Stimulated activated CD8-positive, alpha-beta memory T cell treated with anti-CD3 and anti-CD28 coated beads, Interleukin-7, amount 100 ng/mL, for 48 hours (primary cell): ENCODE results near the gene KLK3.

ENCODE experiments used
- DNase-seq, 2 donors: peaks; one replicate each; pipeline ENCODE4 v3.0.0-alpha.2; 2020; ENCODE audit warnings: low read depth in 1 of 2; ENCODE audit errors: extremely low read depth in 1 of 2

The KLK3 gene

GRCh38 chr19:50830266-50831025 is 24.3 kb upstream of the KLK3 start:
- no peak for DNase-seq

GRCh38 chr19:50831026-50831396 is 23.7 kb upstream of the KLK3 start:
- no peak for DNase-seq

GRCh38 chr19:50832666-50833065 is 22.0 kb upstream of the KLK3 start:
- DNase-seq: no peak

DNA sequence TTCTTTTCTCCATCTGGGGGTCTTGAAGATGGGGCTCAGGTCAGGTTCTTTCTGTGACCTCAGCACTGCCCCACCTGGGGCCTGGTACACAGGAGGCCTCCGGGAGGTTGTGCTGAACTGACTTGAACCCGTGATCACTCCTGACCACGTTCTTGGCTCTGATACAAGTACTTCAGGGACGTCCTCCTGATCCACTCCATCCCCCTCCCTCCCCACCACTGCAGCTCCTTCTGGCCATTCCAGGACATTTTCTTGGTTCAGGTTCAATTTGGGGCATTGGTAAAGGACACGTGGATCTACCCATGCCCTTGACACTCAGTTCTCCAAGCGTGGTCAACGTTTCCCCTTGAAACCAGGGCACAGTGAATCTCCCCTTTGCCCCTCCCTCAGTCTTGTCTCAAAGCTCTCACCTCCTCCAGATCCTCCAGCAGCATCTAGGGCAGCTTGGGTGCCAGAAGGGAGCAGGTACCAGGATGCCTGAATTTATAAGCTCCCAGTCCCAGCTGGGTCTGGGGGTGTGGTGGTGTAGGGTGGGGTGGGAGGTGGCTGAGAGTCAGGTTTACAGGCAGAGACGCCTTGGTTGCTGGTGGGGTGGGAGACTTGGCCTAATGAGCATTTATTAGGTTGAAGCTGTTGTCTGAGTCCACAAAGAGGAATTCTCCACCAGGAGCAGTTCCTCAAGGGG is 21.5 kb upstream of the KLK3 start, which contains the start of gene KLK15:
Gene KLK15, minus strand, starts transcription at position 458 of the 685 bp plus-strand sequence. CDS start 2,082 bp downstream, outside the sequence.
- no peak for DNase-seq

- no peak for DNase-seq
These were observed 20.9 kb upstream of the KLK3 start for GRCh38 chr19:50833802-50834167.

DNA sequence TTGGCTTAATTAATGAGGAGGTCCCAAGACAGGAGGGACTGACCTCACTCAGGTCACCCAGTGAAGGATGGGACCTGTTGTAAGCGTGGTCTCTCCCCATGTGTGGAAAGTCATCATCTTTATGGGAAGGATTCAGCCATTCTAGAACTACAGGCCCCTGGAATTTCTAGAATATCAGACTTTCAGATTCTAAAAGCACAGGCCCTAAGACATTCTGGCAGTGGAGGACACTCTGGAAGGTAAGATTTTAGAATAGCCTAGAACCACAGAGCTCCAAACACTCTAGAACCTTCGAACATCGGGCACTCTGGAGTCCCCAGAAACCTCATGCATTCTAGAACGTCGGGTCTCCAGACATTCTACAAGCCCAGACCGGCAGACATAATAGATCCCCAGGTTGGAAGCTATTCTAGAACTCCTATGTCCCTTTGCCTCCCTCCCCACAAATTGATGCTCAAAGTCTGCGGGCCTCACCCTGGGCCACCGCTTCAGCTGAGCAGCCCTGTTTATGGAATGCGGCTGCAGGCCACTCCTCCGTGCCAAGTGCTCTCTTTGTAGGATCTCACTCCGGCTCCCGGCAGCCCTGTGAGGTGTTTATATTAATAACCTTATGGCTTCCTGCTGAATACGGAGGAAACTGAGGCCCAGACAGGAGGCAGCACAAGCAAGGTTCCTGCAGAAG is 19.5 kb upstream of the KLK3 start:
- DNase-seq: no peak

DNA sequence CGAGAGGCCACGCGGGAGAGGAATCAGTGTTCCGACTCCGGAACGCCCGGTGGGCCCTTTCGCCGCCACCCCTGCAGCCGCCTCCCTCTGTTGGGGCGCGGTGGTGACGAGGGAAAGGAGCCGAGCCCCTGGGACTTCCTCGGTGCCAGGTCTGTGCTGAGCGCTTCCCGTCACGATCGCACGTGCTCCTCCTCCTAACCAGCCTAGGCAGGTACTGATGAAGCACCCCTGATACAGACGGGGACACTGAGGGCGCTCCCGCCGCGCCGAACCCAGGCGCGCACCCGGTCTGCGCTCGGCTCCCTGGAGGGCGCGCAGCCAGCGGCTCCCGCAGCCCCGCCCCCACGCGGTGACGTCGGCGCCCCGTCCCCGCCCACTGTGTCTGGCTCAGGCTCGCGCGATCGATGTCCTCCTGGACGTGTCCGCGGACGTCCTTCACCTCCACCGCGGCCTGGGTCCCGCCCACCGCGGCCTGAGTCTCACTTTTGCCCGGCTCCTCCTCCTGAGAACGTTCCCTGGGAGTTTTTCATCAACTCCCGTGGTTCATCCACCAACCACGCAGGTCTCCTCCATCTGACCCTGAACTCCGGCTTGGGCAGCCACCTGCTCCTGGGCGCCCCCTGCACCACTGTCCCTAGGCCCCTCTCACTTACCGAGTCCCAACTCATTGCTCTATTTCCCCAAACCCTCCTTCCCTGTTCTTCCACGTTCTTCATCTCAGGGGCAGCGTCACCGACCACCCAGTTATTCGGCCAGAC is 18.8 kb upstream of the KLK3 start:
- DNase-seq: peak; percentile 52 to 53

DNA sequence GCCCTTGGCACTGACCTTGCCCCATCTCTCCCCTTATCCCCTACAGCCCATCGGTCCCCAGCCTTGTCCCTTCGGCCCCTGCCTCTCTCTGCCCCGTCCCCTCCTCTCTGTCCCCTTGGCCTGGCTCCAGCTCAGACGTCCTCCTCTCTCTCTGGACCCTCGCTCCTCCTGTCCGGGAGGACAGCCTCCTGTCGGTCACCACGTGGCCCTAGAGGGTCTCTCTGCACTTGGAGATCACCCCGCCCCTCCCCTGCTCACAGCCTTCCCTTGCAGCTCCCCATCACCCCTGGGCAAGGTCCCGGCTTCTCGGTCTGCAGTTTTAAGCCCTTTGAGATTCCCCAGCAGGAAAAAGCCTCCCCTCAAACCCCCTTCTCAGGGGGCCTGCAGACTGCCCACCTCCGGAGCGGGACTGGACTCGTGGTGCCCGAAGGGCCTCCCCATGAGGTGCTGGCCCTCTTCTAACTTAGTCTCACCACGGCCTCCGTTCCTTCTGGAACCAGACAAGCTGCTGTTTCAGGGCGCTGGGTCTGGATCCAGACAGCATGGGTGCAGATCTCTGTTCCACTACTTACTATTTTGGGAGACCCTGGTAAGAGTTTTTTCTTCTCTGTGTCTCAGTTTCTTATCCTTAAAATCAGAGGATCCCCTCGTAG is 18.0 kb upstream of the KLK3 start:
- DNase-seq: no peak

DNA sequence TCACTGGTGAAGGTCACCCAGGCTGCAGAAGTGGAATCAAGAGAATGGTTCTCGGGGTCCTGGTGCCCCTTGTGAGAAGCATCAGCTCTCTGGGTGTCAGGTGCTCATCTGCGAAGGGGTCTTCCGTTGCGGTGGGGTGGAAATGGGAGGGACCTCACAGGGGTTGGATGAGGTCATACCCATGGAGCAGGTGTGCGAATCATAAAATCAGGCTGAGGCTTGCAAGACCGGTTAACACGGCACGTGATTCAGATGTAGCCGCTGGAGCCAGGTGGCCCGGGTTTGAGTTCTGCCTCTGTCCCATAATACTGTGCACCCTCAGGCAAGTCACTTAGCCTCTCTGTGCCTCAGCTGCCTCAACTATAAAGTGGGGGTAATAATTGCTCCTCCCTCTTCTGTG is 17.4 kb upstream of the KLK3 start:
- no peak for DNase-seq

DNA sequence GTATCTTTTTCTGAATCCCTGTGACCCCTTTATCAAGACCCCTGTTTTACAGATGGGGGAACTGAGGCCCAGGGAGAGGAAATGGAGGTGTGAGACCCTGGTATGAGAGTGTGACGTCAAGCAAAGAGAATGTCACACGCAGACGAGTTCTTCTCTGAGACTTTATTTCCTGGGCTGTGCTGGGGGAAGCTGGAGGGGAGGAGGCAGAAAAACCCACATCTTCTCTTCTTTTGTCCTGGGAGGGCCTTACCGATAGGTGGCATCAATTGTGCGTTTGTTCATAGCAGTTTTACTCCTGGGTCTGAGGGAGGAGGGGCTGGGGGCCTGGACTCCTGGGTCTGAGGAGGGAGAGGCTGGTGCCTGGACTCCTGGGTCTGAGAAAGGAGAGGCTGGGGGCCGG is 16.5 kb upstream of the KLK3 start:
- no peak for DNase-seq

DNA sequence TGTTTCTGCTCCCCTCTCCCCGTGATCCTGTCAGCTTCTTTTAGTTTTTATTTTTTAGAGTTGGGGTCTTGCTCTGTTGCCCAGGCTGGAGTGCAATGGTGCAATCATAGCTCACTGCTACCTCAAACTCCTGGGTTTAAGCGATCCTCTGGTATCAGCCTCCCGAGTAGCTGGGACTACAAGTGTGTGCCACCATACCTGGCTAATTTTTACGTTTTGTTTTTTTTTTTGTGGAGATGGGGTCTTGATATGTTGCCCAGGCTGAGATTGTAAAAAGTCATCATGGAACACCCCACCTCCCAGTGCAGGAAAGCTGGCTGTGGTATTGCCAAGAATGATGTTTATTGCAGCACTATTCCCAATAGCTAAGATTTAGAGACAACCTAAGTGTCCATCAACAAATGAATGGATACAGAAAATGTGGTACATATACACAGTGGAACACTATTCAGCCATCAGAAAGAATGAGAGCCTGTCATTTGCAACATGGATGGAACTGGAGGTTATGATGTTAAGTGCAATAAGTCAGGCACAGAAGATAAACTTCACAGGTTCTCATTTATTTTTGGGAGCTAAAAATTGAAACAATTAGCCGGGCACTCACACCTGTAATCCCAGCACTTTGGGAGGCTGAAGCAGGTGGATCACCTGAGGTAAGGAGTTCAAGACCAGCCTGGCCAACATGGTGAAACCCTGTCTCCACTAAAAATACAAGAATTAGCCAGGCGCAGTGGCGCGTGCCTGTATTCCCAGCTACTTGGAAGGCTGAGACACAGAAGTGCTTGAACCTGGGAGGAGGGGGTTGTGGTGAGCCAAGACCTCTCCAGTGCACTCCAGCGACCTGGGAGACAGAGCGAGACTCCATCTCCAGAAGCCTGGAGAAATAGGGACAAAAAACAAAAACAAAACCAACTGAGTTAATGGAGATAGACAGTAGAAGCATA is 14.7 kb upstream of the KLK3 start:
- DNase-seq: no peak

GRCh38 chr19:50842130-50842529 is 12.6 kb upstream of the KLK3 start:
- DNase-seq: no peak

- no peak for DNase-seq
These were observed 11.5 kb upstream of the KLK3 start for GRCh38 chr19:50843205-50843604.

DNA sequence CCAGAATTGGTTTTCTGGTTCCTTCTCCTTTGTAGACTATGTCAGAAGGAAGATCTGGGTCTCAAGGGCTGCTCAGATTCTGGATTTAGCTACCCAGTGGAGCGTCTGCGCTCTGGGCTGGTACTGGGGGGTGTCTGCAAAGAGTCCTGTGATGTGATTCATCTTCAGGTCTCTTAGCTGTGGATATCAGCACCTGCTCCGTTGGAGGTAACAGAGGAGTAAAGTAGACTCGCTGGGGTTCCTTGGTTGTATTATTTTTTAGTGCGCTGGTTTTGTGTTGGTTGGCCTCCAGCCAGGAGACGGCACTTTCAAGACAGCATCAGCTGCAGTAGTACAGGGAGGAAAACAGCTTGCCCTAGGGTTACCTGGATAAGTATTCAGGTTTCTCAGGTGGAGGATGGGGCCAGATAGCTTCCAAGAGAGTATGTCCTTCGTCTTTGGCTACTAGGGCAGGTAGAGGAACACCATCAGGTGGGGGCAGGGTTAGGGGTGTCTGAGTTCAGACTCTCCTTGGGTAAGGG is 11.0 kb upstream of the KLK3 start:
- DNase-seq: no peak

DNA sequence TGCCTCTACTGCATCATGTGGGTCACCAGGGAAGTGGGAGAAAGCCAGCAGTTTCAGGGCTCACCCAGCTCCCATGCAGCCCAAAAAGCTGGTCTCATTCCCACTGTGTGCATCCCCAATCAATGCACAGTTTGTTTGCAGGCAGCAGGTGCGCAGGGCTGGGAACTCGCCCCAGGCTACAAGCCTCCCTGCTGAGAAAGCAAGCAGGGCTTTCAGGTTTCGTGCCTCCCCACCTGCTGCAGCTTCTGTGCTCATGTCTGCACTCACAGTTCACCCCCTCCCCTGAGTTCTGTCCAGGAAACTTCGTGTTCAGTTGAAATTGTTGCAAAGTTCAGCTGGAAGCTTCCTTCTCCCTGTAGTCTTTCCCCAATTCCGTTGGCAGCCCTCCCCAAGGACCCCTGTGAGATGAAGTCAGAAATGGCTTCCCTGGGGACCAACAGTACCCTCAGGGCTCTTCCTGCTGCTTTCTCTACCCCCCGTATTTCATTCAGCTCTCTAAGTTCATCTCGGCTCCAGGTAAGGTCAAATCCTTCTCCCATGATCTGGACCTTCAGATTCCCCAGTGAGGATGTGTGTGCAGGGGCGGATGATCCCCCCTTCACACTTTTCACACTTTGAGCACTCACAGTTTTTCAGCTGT is 10.3 kb upstream of the KLK3 start:
- DNase-seq: no peak

GRCh38 chr19:50850738-50851137 is 4.0 kb upstream of the KLK3 start:
- DNase-seq: no peak

- no peak for DNase-seq
These were observed 3.1 kb upstream of the KLK3 start for GRCh38 chr19:50851620-50852019.

- no peak for DNase-seq
These were observed 2.7 kb downstream of the KLK3 start for GRCh38 chr19:50857366-50857765.

DNA sequence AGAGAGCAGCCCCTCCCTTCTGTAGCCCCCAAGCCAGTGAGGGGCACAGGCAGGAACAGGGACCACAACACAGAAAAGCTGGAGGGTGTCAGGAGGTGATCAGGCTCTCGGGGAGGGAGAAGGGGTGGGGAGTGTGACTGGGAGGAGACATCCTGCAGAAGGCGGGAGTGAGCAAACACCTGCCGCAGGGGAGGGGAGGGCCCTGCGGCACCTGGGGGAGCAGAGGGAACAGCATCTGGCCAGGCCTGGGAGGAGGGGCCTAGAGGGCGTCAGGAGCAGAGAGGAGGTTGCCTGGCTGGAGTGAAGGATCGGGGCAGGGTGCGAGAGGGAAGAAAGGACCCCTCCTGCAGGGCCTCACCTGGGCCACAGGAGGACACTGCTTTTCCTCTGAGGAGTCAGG is 4.2 kb downstream of the KLK3 start:
- DNase-seq: no peak
